Mesodermal cell (in vitro differentiated cells): ENCODE measurements around the gene ZNF169.
"Not testable (repeated sequence)": the region's sequence is repeated elsewhere in the genome, so short reads cannot be mapped to it uniquely, and the experiment has no call there.

Experiments
- H3K27ac ChIP-seq: 2 replicates; pipeline ENCODE4 v1.7.0; 2013; ENCODE audit warnings: mild to moderate bottlenecking, low read depth, low read length, moderate library complexity; ENCODE audit not compliant: severe bottlenecking
- H3K36me3 ChIP-seq: 2 replicates; pipeline ENCODE4 v1.7.1; 2013; ENCODE audit warnings: mild to moderate bottlenecking, low read length, moderate library complexity; ENCODE audit not compliant: control insufficient read depth, insufficient read depth
- H3K4me1 ChIP-seq: one replicate; pipeline ENCODE4 v1.7.1; 2013; ENCODE audit warnings: mild to moderate bottlenecking, low read length; ENCODE audit not compliant: insufficient read depth, control insufficient read depth, poor library complexity, severe bottlenecking
- H3K4me3 ChIP-seq: 2 replicates; pipeline ENCODE4 v1.7.0; 2013; ENCODE audit warnings: low read length, control low read depth, mild to moderate bottlenecking; ENCODE audit not compliant: insufficient read depth, poor library complexity, severe bottlenecking; ENCODE audit errors: extremely low read depth
- H3K9me3 ChIP-seq: 2 replicates; pipeline ENCODE4 v1.7.1; 2013; ENCODE audit warnings: mild to moderate bottlenecking, low read length, moderate library complexity; ENCODE audit not compliant: control insufficient read depth
- WGBS, 2 experiments: methylation state at CpG; one replicate each; pipeline ENCODE4 v1.1.5; 2013; ENCODE audit warnings: missing lambda C conversion rate in 2 of 2; ENCODE audit not compliant: insufficient coverage in 2 of 2; 5-methylcytosine and 5-hydroxymethylcytosine counted together

The ZNF169 gene

GRCh38 chr9:94317949-94318657, 59.0 kb downstream of the ZNF169 start:
- H3K27ac ChIP-seq, H3K36me3 ChIP-seq, H3K4me1 ChIP-seq, H3K4me3 ChIP-seq, H3K9me3 ChIP-seq: not testable (repeated sequence)
- WGBS, 2 experiments, result no CpG with 5 or more reads among the region's 10 CpGs

- H3K4me1 ChIP-seq, H3K36me3 ChIP-seq, H3K4me3 ChIP-seq, H3K9me3 ChIP-seq, H3K27ac ChIP-seq: not testable (repeated sequence)
- WGBS, 2 experiments, result 100% methylated on average over 3 of the region's 9 CpGs; no CpG with 5 or more reads in 1 of the 2 experiments
Measured at GRCh38 chr9:94322342-94322940, 63.3 kb downstream of the ZNF169 start.

- H3K4me1 ChIP-seq, H3K4me3 ChIP-seq, H3K9me3 ChIP-seq, H3K36me3 ChIP-seq, H3K27ac ChIP-seq: not testable (repeated sequence)
- 87% methylated on average over 3 of the region's 18 CpGs for WGBS, 2 experiments
Measured at GRCh38 chr9:94323153-94323798, 64.2 kb downstream of the ZNF169 start.

GRCh38 chr9:94325583-94325982, 66.5 kb downstream of the ZNF169 start:
- H3K27ac ChIP-seq, H3K9me3 ChIP-seq, H3K4me1 ChIP-seq, H3K36me3 ChIP-seq, H3K4me3 ChIP-seq: not testable (repeated sequence)
- 85 to 88% methylated on average over 6 to 12 of the region's 16 CpGs for WGBS, 2 experiments

GRCh38 chr9:94328544-94328943, 69.4 kb downstream of the ZNF169 start, which contains the start of gene NUTM2F:
TSS of gene NUTM2F (minus strand) at chr9:94328644. CDS start at chr9:94328623, 21 bp downstream.
- H3K4me3 ChIP-seq, H3K27ac ChIP-seq, H3K4me1 ChIP-seq, H3K9me3 ChIP-seq, H3K36me3 ChIP-seq: not testable (repeated sequence)
- WGBS, 2 experiments, result 80% methylated on average over 1 of the region's 5 CpGs; no CpG with 5 or more reads in 1 of the 2 experiments

GRCh38 chr9:94336445-94336844, 77.3 kb downstream of the ZNF169 start:
- not testable (repeated sequence) for H3K4me1 ChIP-seq, H3K9me3 ChIP-seq, H3K36me3 ChIP-seq, H3K27ac ChIP-seq, H3K4me3 ChIP-seq
- 94% methylated on average over 2 of the region's 4 CpGs; no CpG with 5 or more reads in 1 of the 2 experiments for WGBS, 2 experiments

- H3K36me3 ChIP-seq, result not testable (repeated sequence)
- 46 to 56% methylated on average over 3 to 4 of the region's 7 CpGs for WGBS, 2 experiments
Measured at GRCh38 chr9:94338723-94339122, 79.6 kb downstream of the ZNF169 start.

GRCh38 chr9:94339657-94340056, 80.6 kb downstream of the ZNF169 start:
- H3K4me3 ChIP-seq, H3K4me1 ChIP-seq, H3K9me3 ChIP-seq, H3K27ac ChIP-seq, H3K36me3 ChIP-seq: not testable (repeated sequence)
- WGBS, 2 experiments, result 77 to 86% methylated on average over 4 of the region's 6 CpGs

More at GRCh38 chr9:94338723-94339122, 79.6 kb downstream of the ZNF169 start:
- not testable (repeated sequence) for H3K27ac ChIP-seq, H3K9me3 ChIP-seq, H3K4me3 ChIP-seq, H3K4me1 ChIP-seq

GRCh38 chr9:94340750-94341149, 81.7 kb downstream of the ZNF169 start:
- H3K27ac ChIP-seq, H3K9me3 ChIP-seq, H3K4me3 ChIP-seq, H3K36me3 ChIP-seq, H3K4me1 ChIP-seq: not testable (repeated sequence)
- no CpG with 5 or more reads among the region's 6 CpGs for WGBS, 2 experiments

- H3K9me3 ChIP-seq, H3K36me3 ChIP-seq, H3K4me3 ChIP-seq, H3K27ac ChIP-seq, H3K4me1 ChIP-seq: not testable (repeated sequence)
- WGBS, 2 experiments, result no CpG with 5 or more reads among the region's 2 CpGs
Measured at GRCh38 chr9:94341703-94342102, 82.6 kb downstream of the ZNF169 start.

- not testable (repeated sequence) for H3K9me3 ChIP-seq, H3K4me3 ChIP-seq, H3K36me3 ChIP-seq, H3K27ac ChIP-seq, H3K4me1 ChIP-seq
- 97 to 100% methylated on average over 8 of the region's 16 CpGs for WGBS, 2 experiments
Measured at GRCh38 chr9:94347451-94347850, 88.4 kb downstream of the ZNF169 start.
